K562 treated with DMSO at 1 percent for 4 hours (cell line): Measurements from ENCODE around the gene CDKN3. TPM values are rescaled to one million over a fixed set of nuclear protein-coding genes. Genes with fewer than 3 reads are reported as not detected.

Experiments used
- total RNA-seq: library from RNA; unstranded; fragments of 300-600 nt; gene quantifications from 2 replicates; pipeline ENCODE4 v1.2.3, GENCODE V29; 2022; ENCODE audit not compliant: insufficient read depth

The CDKN3 gene
- total RNA-seq, result 35.5 and 47.5 TPM in 2 replicates

GRCh38 chr14:54396493-54397335, at the start of gene CDKN3:
Gene CDKN3, plus strand, starts transcription at chr14:54397007. Its CDS starts 62 bp downstream, at chr14:54397069.

DNA sequence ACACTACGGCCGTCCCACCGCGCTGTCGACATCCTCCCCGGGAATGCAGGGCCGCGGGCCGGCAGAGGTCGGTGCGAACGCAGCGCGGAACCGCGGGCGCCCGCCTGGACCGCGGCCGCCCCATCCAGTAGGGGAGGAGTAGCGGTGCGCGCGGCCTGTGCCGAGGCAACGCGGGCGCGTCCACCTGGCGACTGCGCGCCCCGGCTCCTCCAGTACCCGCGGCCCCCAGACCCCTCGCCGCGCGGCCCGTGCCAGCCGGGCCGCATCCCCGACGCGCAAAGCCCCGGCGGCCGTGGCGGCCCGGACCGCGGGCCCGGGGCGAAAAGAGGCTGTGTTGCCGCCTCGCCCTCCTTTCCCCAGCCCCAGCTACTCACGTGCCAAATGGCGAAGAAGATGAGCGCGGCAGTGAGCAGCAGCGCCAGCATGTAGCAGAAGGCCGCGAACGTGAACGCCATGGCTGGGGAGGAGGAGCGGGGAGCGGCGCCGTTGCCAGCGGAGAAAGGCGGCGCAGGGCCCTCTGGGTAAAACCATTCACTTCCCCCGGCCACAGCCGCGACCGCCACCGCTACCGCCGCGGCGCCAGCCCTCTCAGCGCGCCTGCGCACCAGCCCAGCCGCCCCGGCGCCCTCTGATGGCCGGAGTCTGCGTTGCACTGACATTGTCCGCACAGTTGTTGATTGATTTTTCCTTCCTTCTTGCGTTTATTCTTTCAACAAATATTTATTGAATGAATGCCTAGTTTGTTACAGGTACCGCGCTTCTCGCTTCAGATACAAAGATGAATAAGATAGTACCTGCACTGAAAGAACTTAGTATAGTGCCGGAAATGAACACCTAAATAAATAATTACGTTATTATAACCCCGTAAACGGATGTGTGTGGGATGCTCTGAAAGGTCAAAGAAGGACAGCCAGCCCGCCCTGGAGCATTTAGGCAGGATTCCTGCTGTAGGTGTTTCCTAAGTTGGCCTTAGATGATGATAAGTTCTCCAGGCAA, 44.4 kb downstream of the CDKN3 start, which contains the start of gene CNIH1:
CNIH1 (minus strand) TSS at position 502 of the 996 bp plus-strand sequence; CDS start at position 455, 47 bp downstream.

Other genes with a start within 250 kb of the CDKN3 start
- 56.3 and 82.0 TPM in 2 replicates for gene CNIH1, start 44.4 kb downstream of the CDKN3 start, total RNA-seq
- 9.0 and 12.0 TPM in 2 replicates for gene GMFB, start 92.0 kb downstream of the CDKN3 start, total RNA-seq
- gene CGRRF1, start 112.9 kb downstream of the CDKN3 start, total RNA-seq, result 1.3 and 2.6 TPM in 2 replicates
- 4.4 and 5.5 TPM in 2 replicates for gene SAMD4A, start 170.1 kb downstream of the CDKN3 start, total RNA-seq